NCI-H774 (cell line): ENCODE data around the gene R3HDM2.

Experiments used
- DNase-seq: peaks from one replicate; lab custom pipeline; 2025; lab: John Stamatoyannopoulos, UW

Gene R3HDM2

GRCh38 chr12:57430931-57431566 is at the start of gene R3HDM2:
TSS of gene R3HDM2 (minus strand) at chr12:57431043. CDS start at chr12:57310428, 120,615 bp downstream.
- peak; percentile 97 for DNase-seq

GRCh38 chr12:57479376-57480115 is 48.7 kb upstream of the R3HDM2 start, which contains the start of gene ARHGAP9:
TSS of gene ARHGAP9 (minus strand) at chr12:57479866. CDS start at chr12:57479406, 460 bp downstream.
- DNase-seq = no peak

GRCh38 chr12:57479043-57479375 is 48.2 kb upstream of the R3HDM2 start:
- no peak for DNase-seq

DNA sequence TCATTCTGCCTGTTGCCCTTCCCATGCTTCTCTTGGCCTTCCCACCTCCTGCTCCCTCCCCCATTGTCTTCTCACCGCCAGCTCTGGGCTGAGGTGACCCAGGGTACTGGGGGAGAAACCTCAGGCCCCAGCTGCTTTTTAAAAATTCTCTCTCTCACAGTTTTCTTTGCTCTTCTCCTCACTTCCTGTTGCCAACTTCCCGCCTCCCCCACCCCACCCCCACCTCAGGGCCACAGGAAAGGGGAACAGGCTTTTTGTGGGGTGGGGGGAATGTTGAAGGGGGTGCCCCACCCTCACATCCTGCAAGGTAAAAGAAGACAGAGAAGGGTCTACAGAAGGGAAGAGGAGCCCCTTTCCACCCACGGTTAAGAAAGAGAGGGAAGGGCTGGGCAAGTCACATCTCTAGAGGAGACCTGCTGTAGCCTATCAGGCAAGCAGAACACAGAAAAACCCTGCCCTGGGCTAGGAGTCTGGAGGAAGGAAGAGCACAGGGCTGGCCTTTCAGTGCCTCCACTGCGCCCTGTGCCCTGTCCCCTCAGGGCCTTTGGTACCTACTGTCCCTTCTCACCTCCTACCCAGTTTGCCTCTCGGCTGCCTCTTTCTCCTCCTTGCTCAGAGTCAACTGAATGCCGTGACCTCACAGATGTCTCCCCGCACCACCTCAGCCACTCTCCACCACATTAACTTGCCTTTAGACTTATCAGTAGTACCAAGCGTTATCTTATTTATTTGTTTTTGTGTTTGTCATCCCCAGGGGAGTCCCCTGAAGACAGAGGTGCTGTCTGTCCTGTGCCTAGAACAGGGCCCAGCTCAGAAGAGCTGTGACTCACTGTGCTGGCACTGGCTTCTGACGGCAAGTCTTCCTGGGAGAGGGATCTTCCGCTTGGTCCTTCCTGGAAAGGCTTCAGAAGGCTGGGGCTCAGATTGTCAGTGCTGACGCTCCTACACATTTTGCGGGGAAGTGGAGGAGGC is 47.2 kb upstream of the R3HDM2 start:
- DNase-seq = no peak

DNA sequence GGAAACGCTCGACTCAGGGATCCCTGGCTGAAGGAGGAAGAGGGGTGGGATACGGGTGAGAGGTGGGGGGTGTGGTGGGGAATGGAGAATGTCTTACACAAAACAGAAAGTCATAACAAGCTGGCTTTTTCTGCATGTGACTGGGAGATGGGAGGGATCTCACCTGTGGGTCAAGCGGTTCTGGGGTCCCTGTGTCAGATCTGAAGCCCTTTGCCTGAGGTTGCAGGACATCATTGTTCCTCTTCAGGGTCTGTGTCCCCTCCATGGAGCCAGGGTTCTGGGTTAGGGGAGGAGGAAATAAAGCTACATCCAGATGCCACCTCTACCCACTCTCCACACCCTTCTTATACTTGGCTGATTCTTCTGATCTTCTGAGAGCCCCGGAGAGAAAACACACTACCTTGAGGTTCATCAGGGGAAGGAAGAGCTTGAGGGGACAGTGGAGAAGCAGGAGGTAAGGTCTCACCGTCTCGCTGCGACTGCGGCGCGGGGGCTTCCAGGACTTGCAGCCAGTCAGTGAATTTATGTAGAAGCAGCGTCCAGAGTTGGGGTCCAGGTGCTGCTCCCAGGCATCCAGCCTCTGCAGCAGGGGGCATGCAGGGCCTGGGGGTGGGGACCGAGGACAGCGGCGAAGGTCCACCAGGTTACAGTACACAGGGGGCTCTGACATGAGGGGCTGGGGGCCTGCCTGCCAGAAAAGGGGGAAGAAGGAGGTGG is 46.3 kb upstream of the R3HDM2 start:
- no peak for DNase-seq

DNA sequence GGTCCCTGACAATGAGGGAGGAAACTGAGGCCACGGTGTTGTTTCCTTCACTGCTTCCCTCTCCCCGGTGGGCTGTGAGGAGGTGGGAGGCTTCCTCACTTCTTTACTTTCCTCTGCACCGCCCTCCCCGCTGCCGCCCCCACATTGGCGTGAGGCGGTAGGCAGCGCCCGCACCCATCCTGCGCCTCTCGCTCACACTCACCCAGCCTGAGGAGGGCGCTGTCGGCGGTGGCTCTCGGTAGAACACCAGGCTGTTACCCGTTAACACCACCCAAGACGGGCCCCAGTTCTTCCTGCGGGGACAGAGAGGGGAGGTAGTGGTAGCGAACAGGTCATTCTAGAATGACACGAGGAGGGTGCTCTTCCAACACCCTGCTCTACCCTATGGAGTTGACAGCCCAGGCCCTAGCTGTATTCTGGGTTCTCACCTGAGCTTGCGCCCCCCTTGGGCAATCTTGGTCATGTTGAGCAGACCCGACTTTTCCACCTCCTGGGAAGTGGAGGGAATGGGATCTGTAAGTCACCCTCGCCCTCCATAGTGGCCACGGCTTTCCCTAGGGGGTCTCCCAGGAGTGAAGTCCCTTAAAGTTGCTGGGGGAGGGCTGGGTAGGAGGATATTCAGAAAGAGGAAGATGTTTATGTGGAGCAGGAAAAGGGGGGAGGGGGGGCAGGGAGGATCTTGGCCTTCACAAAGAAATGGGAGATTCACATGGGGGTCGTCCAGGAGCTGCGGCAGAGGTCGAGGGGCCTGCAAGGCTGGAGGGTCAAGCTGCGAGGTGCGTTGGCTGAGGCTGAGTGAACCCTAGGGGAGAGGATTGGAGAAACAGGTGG is 45.5 kb upstream of the R3HDM2 start:
- DNase-seq = no peak

DNA sequence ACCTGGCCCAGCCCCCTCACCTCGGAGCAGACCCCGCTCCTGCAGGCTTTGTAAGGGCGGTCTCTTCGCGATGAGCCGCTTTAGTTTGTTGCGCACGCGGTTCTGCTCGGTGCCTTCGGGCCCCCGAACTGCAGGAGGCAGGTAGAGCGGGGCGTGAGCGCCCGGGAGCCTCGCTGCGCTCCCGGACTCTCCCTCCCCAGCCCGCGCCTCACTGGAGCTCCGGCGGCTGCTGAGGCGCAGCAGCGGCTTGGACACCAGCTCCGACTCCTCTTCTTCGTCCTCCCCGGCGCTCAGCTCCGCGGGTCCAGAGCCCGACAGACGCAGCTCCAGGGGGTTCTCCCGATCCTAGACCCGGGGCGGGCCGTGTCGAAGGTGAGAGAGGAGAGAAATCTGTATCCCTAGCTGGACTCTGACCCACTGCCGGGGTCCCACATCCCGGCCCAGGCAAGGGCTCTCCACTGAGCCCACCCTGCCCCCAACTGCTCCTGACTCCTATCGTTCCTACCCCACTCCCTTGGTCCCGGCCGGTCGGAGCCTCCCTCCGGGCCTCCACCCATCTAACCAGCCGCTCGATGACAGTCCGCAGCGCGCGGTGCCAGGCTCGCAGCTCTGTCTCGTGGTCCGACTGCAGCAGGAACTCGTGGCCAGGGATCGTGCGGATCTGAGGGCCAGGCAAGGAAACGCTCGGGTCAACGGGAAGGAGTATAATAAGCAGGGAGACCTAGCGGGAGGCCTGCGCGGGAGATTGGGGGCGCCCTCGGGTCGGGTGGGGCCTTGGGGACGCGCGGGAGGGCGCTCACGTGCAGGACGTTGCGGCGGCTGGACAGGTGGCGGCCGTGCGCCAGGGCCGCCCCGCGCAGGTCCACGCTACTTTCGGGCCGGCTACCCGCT is 44.7 kb upstream of the R3HDM2 start:
- no peak for DNase-seq

- no peak for DNase-seq
These were observed 44.0 kb upstream of the R3HDM2 start for GRCh38 chr12:57474862-57475261.

DNA sequence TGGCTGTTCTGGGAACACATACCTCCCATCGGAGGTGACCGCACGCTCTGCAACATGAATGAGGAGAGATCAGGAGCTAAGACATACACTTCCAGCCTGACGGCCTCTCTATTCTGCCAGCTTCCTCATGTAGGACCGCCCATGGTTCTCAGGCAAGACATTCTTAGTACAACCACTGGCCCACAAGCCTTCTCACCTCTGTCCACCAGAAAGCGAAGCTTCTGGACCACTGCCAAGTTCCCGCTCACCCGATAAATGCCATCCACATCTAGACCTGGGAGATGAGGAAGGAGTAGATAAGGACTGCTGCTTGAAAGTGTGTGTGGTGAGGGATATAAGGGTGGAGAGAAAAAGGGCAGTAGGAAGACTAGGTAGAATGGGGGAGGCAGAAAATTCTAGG is 43.6 kb upstream of the R3HDM2 start:
- no peak for DNase-seq

- no peak for DNase-seq
These were observed 43.0 kb upstream of the R3HDM2 start for GRCh38 chr12:57473886-57474285.

GRCh38 chr12:57473392-57473791 is 42.5 kb upstream of the R3HDM2 start:
- DNase-seq = no peak

- DNase-seq = no peak
These were observed 41.5 kb upstream of the R3HDM2 start for GRCh38 chr12:57472391-57472790.

DNA sequence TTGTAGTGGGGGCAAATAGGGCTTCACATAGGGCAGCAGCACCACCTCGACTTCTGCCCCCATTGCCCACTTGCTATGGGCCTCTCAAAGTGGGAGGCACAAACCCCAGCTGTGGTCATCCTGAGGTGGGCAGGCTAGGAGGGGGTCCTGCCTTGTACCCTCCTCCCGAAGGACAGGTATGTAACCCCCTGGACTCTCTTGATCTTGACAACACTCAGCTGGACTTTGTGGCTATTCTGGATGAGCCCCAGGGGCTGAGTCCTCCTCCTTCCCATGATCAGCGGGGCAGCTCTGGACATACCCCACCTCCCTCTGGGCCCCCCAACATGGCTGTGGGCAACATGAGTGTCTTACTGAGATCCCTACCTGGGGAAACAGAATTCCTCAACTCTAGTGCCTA is 40.8 kb upstream of the R3HDM2 start:
- DNase-seq = no peak

- no peak for DNase-seq
These were observed 40.3 kb upstream of the R3HDM2 start for GRCh38 chr12:57470970-57471656.

- DNase-seq = no peak
These were observed 39.6 kb upstream of the R3HDM2 start for GRCh38 chr12:57470286-57470969.

GRCh38 chr12:57469296-57470164 is 38.7 kb upstream of the R3HDM2 start:
- no peak for DNase-seq

GRCh38 chr12:57467915-57468314 is 37.1 kb upstream of the R3HDM2 start:
- DNase-seq = no peak
